GM18909 (cell line): Measurements from ENCODE around the gene LTO1.
"Not testable (repeated sequence)": the region's sequence is repeated elsewhere in the genome, so short reads cannot be mapped to it uniquely, and the experiment has no call there.

Source experiments
- ATAC-seq: cut with Tn5 transposase; IDR thresholded peaks from one replicate; pipeline ENCODE4 v1.9.1; 2021; ENCODE audit warnings: mild to moderate bottlenecking; ENCODE audit not compliant: unreplicated experiment, poor library complexity

The LTO1 gene

GRCh38 chr11:69702239-69702691 lies 27.1 kb upstream of the LTO1 start:
- no peak for ATAC-seq

GRCh38 chr11:69700278-69701140 lies 25.4 kb upstream of the LTO1 start:
- no peak for ATAC-seq

GRCh38 chr11:69699213-69699612 lies 24.1 kb upstream of the LTO1 start:
- no peak for ATAC-seq

GRCh38 chr11:69698362-69698761 lies 23.2 kb upstream of the LTO1 start:
- no peak for ATAC-seq

- no peak for ATAC-seq
These were observed 22.7 kb upstream of the LTO1 start for GRCh38 chr11:69697861-69698260.

GRCh38 chr11:69697469-69697843 lies 22.3 kb upstream of the LTO1 start:
- ATAC-seq = no peak

GRCh38 chr11:69696749-69697468 lies 21.8 kb upstream of the LTO1 start:
- no peak for ATAC-seq

- not testable (repeated sequence) for ATAC-seq
These were observed 20.8 kb upstream of the LTO1 start for GRCh38 chr11:69695995-69696394.

GRCh38 chr11:69695581-69695980 lies 20.4 kb upstream of the LTO1 start:
- no peak for ATAC-seq

GRCh38 chr11:69694781-69695180 lies 19.6 kb upstream of the LTO1 start:
- no peak for ATAC-seq

GRCh38 chr11:69692422-69692821 lies 17.3 kb upstream of the LTO1 start:
- no peak for ATAC-seq

GRCh38 chr11:69691463-69691862 lies 16.3 kb upstream of the LTO1 start:
- no peak for ATAC-seq

- no peak for ATAC-seq
These were observed 14.5 kb upstream of the LTO1 start for GRCh38 chr11:69689484-69690319.

GRCh38 chr11:69687969-69688771 lies 13.0 kb upstream of the LTO1 start:
- ATAC-seq = not testable (repeated sequence)

GRCh38 chr11:69686856-69687255 lies 11.7 kb upstream of the LTO1 start:
- ATAC-seq = no peak

- no peak for ATAC-seq
These were observed 11.3 kb upstream of the LTO1 start for GRCh38 chr11:69686452-69686851.

GRCh38 chr11:69685348-69685747 lies 10.2 kb upstream of the LTO1 start:
- no peak for ATAC-seq

- ATAC-seq = no peak
These were observed 9.5 kb upstream of the LTO1 start for GRCh38 chr11:69684651-69685050.

GRCh38 chr11:69683764-69684333 lies 8.7 kb upstream of the LTO1 start:
- ATAC-seq = no peak
